NB4 (cell line): ENCODE data around the gene BCL11B.

Source experiments
- CTCF ChIP-seq: IDR thresholded peaks from one replicate; pipeline ENCODE4 v1.5.1; 2012; ENCODE audit warnings: low read depth, low read length
- POLR2A ChIP-seq: IDR thresholded peaks from 2 replicates; pipeline ENCODE4 v1.6.1; 2011; ENCODE audit warnings: mild to moderate bottlenecking; ENCODE audit not compliant: insufficient read length; ENCODE audit errors: extremely low read depth

- no peak for TF ChIP-seq CTCF
- no peak for TF ChIP-seq POLR2A
Measured at GRCh38 chr14:99233222-99234035, 38.6 kb downstream of the BCL11B start.
